ENCODE data around the gene PRKCH. TPM values are rescaled to one million over a fixed set of nuclear protein-coding genes. Genes with fewer than 3 reads are reported as not detected.

Gene PRKCH
- total RNA-seq, 2 experiments from 2014 or later = 109 to 145 TPM

DNA sequence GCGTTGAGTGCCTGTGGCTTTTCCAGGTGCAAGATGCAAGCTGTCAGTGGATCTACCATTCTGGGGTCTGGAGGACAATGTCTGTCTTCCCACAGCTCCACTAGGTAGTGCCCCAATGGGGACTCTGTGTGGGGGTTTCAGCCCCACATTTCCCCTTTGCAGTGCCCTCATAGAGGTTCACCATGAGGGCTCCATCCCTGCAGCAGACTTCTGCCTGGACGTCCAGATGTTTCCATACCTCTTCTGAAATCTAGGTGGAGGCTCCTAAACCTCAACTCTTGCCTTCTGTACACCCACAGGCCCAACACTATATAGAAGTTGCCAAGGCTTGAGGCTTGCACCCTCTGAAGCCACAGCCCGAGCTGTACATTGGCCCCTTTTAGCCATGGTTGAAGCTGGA, 52.9 kb downstream of the PRKCH start:
- ChIA-PET POLR2A (no interaction called here), CTCF (interaction anchor here (1.0 kb wide), 1 partner anchor 47 kb away, joined by 3 read pairs; no protein-coding TSS in a partner anchor)
- Mint-ChIP-seq H3K9me3 (ENCODE audit: low read depth) (peaks cover 31% of the 10 kb centered on the region), H3K27me3 (no peaks in the 10 kb centered on the region), H3K27ac (no peak overlapping the region), H3K4me1 (peaks cover 45% of the 10 kb centered on the region), H3K36me3 (ENCODE audit: low read depth) (peaks cover 71% of the 10 kb centered on the region), H3K4me3 (no peak overlapping the region)
- DNase-seq = peak; percentile 43
- intact Hi-C loops (cut with DNase I, micrococcal nuclease) = no loop called here
- no peak for ATAC-seq

DNA sequence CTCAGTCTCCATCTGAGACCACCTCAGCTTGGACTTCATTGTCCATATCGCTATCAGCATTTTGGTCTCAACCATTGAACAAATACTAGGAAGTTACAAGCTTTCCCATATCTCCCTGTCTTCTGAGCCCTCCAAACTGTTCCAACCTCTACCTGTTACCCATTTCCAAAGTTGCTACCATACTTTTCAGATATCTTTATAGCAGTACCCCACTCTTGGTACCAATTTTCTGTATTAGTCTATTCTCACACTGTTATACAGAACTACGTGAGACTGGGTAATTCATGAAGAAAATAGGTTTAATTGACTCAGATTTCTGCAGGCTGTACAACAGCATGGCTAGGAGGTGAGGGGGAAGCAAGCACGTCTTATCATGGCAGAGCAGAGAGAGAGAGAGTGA, 53.8 kb downstream of the PRKCH start:
- no peak for ATAC-seq
- intact Hi-C loops (cut with DNase I, micrococcal nuclease) = no loop called here
- Mint-ChIP-seq H3K9me3 (ENCODE audit: low read depth) (peaks cover 31% of the 10 kb centered on the region), H3K27me3 (no peaks in the 10 kb centered on the region), H3K36me3 (ENCODE audit: low read depth) (peaks cover 70% of the 10 kb centered on the region), H3K4me1 (peaks cover 42% of the 10 kb centered on the region), H3K27ac (peak overlapping the region; percentile 70), H3K4me3 (no peak overlapping the region)
- POLR2A ChIA-PET = no interaction called here
- CTCF ChIA-PET = no interaction called here
- DNase-seq = no peak

DNA sequence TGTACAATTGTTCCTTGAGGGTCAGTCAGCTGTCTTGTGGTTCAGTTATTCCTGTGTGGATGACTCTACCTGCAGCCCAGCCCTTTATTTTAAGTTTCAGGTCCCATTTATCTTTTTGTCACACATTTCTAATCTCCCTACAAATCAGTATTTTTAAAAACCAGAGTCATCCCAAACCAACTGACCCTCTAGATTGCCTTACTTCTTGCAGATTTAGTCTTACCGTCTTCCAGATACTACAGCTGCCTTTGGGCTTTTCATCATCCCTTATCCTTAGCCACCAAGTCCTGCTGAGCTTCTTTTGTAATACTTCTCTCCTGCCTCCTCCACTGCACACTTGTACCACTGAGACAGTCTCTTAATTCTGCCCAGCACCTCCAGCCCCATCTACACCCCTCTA, 54.9 kb downstream of the PRKCH start:
- H3K36me3 Mint-ChIP-seq (ENCODE audit: low read depth) = peaks cover 69% of the 10 kb centered on the region
- ChIA-PET CTCF (interaction anchor here (0.6 to 1.0 kb wide), 5 partner anchors 9 to 1220 kb away, joined by 3 read pairs; no protein-coding TSS in a partner anchor), POLR2A (interaction anchor here (0.5 to 0.9 kb wide), 3 partner anchors 24 to 38 kb away, joined by 3 to 6 read pairs (median 3); no protein-coding TSS in a partner anchor)
- peaks cover 32% of the 10 kb centered on the region for H3K4me1 Mint-ChIP-seq
- peaks cover 31% of the 10 kb centered on the region for H3K9me3 Mint-ChIP-seq (ENCODE audit: low read depth)
- no peak overlapping the region for H3K4me3 Mint-ChIP-seq
- peak overlapping the region; percentile 58 for H3K27ac Mint-ChIP-seq
- intact Hi-C loops (cut with DNase I, micrococcal nuclease) = no loop called here
- no peak for DNase-seq
- no peak for ATAC-seq
- H3K27me3 Mint-ChIP-seq = no peaks in the 10 kb centered on the region

DNA sequence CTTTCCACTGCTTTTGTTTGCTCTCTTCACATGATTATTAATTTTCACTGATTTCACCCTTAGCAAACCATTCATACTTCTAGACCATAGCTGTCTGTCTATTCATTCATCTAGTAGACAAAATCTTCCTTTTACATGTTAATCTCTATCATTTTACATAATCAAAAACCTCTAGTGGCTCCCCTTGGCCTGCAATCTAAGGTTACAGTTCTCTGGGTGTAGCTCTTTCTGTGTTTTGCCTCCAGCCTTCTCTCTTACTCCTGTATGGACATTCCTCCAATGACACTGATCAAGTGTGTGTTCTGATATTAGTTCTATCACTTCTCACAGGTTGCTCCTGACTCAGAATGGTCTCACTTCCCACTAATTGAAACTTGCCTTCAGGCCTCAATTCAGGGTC, 56.4 kb downstream of the PRKCH start:
- H3K4me3 Mint-ChIP-seq = no peak overlapping the region
- H3K36me3 Mint-ChIP-seq (ENCODE audit: low read depth) = peaks cover 59% of the 10 kb centered on the region

DNA sequence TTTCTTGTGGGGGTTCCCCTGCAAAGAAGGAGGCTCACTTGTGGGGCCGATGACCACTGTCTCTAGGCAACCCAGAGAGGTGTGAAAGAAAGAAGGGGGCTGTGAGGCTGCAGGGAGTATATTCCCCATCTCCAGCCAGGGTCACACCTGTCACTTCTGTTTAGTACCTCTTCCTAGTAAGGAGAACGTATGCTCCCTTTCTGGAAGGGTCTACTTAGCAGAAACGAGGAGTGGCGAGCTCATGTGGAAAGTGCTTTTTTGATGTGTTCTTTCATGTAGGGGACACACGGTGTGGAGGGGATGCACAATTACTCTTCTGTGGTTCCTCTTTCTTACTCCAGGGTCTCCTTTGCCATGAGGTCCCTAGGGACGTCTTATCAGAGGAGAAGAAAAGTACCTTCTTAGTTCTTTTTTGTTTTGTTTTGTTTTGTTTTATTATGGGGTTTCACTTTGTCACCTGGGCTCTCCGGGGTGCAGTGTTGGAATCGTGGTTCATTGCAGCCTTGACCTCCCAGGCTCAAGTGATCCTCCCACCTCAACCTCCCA, 58.3 kb downstream of the PRKCH start:
- ATAC-seq = peak; percentile 23
- H3K4me1 Mint-ChIP-seq = peaks cover 9% of the 10 kb centered on the region
- H3K4me3 Mint-ChIP-seq = peak overlapping the region; percentile 20
- H3K27me3 Mint-ChIP-seq = no peaks in the 10 kb centered on the region
- CTCF ChIA-PET = interaction anchor here (1.1 to 1.5 kb wide), 4 partner anchors 11 to 33 kb away, joined by 3 to 4 read pairs (median 3); no protein-coding TSS in a partner anchor
- peak overlapping the region; percentile 70 for H3K27ac Mint-ChIP-seq
- peaks cover 40% of the 10 kb centered on the region for H3K36me3 Mint-ChIP-seq (ENCODE audit: low read depth)
- H3K9me3 Mint-ChIP-seq (ENCODE audit: low read depth) = peaks cover 15% of the 10 kb centered on the region
- intact Hi-C loops (cut with DNase I, micrococcal nuclease) = no loop called here
- no peak for DNase-seq
- POLR2A ChIA-PET = no interaction called here

More for the DNA sequence above, 56.4 kb downstream of the PRKCH start:
- CTCF ChIA-PET = interaction anchor here (0.6 to 1.4 kb wide), 6 partner anchors 11 to 53 kb away, joined by 3 to 4 read pairs (median 3); no protein-coding TSS in a partner anchor
- DNase-seq (no peak), ATAC-seq (peak; percentile 10)
- peaks cover 28% of the 10 kb centered on the region for H3K9me3 Mint-ChIP-seq (ENCODE audit: low read depth)
- no peaks in the 10 kb centered on the region for H3K27me3 Mint-ChIP-seq
- POLR2A ChIA-PET = interaction anchor here (0.6 to 1.4 kb wide), 3 partner anchors 8 to 44 kb away, joined by 3 to 10 read pairs (median 3); no protein-coding TSS in a partner anchor
- H3K4me1 Mint-ChIP-seq = peaks cover 18% of the 10 kb centered on the region
- intact Hi-C loops (cut with DNase I, micrococcal nuclease) = no loop called here
- H3K27ac Mint-ChIP-seq = peak overlapping the region; percentile 79

DNA sequence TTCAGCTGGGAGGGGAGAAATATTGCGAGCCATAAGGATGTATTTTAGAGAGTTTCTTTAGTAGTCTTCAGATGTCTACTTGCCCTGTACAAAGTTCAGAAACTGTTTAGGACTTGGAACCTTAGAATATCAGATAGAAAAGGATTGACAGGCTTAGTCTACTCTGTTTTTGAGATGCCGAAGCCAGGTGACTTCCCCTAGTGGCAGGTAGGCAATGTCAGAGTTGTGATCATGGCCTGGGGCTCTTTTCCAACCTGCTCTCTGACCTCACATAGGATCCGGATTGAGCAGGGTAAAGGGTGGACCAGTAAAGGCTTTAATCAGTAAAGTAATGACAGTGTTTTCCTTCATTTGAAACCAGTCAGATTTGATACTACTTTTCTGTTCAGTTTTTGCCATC, 59.6 kb downstream of the PRKCH start:
- Mint-ChIP-seq H3K4me3 (no peak overlapping the region), H3K9me3 (ENCODE audit: low read depth) (peaks cover 6% of the 10 kb centered on the region), H3K36me3 (ENCODE audit: low read depth) (peaks cover 29% of the 10 kb centered on the region), H3K27ac (peak overlapping the region; percentile 70), H3K4me1 (no peaks in the 10 kb centered on the region), H3K27me3 (no peaks in the 10 kb centered on the region)
- intact Hi-C loops (cut with DNase I, micrococcal nuclease) = no loop called here
- CTCF ChIA-PET = interaction anchor here (0.7 to 1.5 kb wide), 5 partner anchors 12 to 44 kb away, joined by 3 to 4 read pairs (median 3); no protein-coding TSS in a partner anchor
- DNase-seq (no peak), ATAC-seq (peak; percentile 30)
- POLR2A ChIA-PET = no interaction called here

DNA sequence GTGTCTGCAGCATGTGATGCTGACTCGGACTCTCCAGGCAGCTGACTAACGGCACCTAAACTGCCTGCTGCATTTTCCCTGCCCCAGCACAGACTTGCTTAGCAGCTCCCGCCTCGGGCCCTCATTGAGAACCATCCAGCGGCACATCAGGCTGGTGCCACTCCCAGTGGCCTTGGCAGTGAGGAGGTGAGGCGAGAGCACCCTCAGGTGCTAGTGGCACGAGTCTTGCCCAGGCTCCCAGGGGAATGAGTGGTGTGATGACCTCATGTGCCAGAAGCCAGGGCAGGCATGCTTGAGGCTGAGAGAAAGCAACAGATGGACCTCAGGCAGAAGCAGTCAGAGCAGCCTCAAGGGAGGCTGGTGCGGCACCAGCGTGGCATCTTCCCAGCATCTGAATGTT, 60.2 kb downstream of the PRKCH start:
- DNase-seq (peak; percentile 38), ATAC-seq (no peak)
- intact Hi-C loops (cut with DNase I, micrococcal nuclease) = no loop called here
- H3K36me3 Mint-ChIP-seq (ENCODE audit: low read depth) = peaks cover 23% of the 10 kb centered on the region
- ChIA-PET POLR2A (no interaction called here), CTCF (interaction anchor here (1.2 to 2.4 kb wide), 3 partner anchors 19 to 34 kb away, joined by 3 to 11 read pairs (median 4); no protein-coding TSS in a partner anchor)
- H3K27ac Mint-ChIP-seq = peak overlapping the region; percentile 70
- H3K4me3 Mint-ChIP-seq = no peak overlapping the region
- peaks cover under 1% of the 10 kb centered on the region for H3K9me3 Mint-ChIP-seq (ENCODE audit: low read depth)
- no peaks in the 10 kb centered on the region for H3K27me3 Mint-ChIP-seq
- no peaks in the 10 kb centered on the region for H3K4me1 Mint-ChIP-seq

DNA sequence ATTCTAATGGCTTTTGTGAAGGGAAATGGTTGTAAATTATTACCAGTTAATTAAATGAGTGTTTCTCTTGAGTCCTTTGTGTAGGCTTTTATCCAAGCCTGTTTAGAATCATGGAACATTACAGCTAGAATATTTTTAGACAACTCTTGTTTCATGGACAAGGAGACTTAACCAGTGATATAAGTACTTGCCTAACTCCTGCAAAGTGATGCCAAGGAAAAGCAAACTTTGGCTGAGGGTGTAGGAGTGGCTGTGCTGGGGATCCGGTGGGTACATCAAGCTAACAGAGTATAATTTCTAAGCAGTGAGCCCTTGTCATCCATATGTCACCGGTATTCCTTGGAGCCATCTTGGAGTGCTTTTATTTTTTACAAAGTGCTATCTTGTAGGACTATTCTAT, 61.5 kb downstream of the PRKCH start:
- intact Hi-C loops (cut with DNase I, micrococcal nuclease) = no loop called here
- ChIA-PET POLR2A (interaction anchor here (0.5 kb wide), 1 partner anchor 44 kb away, joined by 3 read pairs; no protein-coding TSS in a partner anchor), CTCF (interaction anchor here (0.6 to 2.4 kb wide), 4 partner anchors 13 to 153 kb away, joined by 3 to 11 read pairs (median 4); no protein-coding TSS in a partner anchor)
- Mint-ChIP-seq H3K4me3 (no peak overlapping the region), H3K27me3 (no peaks in the 10 kb centered on the region), H3K9me3 (ENCODE audit: low read depth) (no peaks in the 10 kb centered on the region), H3K4me1 (no peaks in the 10 kb centered on the region), H3K27ac (peak overlapping the region; percentile 25), H3K36me3 (ENCODE audit: low read depth) (peaks cover 14% of the 10 kb centered on the region)
- DNase-seq = no peak
- no peak for ATAC-seq

DNA sequence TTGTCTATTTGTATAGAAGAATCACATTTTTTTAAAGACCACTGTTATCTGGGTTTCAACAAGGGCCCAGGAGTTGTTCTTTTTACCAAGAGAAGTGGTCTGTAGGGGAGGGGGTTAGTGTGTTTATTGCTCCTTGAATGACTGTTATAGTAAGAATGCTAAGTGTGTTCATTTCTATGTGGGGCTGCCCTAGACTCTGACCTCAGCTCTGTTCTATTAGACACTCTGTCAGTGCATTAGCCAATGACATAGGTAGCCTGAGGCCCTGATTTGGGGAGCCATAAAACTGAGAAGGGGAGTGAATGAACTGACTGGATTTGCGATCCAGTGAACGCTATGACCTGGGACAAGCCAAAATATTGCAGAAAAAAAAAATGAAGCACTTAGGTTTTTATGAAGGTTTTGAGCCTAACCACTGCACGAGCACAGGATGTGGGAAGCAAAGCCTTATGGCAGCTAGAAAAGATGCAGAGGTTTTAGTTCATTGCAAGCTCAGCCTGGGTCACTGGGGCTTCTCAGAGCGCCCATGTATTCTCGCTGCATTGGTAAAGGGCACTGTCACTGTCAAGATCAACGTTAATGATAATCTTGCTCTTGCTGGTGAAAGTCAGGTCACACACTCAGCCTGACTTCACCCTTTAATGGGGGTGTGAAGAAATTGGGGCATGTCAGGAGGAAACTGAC, 63.8 kb downstream of the PRKCH start:
- intact Hi-C loops (cut with DNase I, micrococcal nuclease) = loop anchor here (2.0 to 5.0 kb wide), 4 partner anchors 14 to 277 kb away; no protein-coding TSS in a partner anchor
- Mint-ChIP-seq H3K36me3 (ENCODE audit: low read depth) (peaks cover 6% of the 10 kb centered on the region), H3K4me3 (no peak overlapping the region), H3K27me3 (no peaks in the 10 kb centered on the region), H3K4me1 (no peaks in the 10 kb centered on the region), H3K9me3 (ENCODE audit: low read depth) (no peaks in the 10 kb centered on the region), H3K27ac (no peak overlapping the region)
- DNase-seq (peak; percentile 68), ATAC-seq (peak; percentile 25)
- POLR2A ChIA-PET = interaction anchor here (1.0 kb wide), 1 partner anchor 8 kb away, joined by 3 read pairs; no protein-coding TSS in a partner anchor
- CTCF ChIA-PET = interaction anchor here (0.6 to 1.5 kb wide), 4 partner anchors 9 to 41 kb away, joined by 3 to 6 read pairs (median 4); no protein-coding TSS in a partner anchor

DNA sequence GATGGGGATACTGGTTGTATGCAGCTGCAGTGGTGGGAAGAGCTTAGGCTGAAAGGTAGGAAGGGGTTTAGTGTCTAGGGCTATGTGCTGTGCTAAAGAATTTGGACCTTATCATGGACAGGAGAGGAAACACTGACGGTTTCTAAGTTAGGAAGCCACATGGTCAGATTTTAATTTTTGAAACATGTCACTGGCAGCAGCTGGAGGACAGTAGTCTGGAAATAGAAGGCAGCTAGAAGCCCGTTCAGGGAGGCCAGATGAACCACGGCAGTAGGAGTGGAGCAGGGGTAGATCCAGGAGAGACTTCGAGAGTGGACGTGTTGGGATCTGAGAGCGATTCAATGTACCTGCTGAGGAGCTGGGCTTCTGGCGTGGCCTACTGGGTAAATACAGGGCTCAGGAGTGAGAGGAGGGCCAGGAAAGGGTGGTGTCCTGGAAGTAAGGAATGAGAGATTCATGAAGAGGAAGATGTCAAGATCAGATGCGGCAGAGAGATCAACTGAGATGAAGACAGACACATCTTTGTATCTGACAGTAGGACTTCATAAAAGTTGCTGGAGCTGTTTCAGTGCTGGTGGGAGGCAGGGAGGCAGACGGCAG, 64.9 kb downstream of the PRKCH start:
- intact Hi-C loops (cut with DNase I, micrococcal nuclease) = loop anchor here (5.0 kb wide), 3 partner anchors 66 to 276 kb away; no protein-coding TSS in a partner anchor
- peaks cover 8% of the 10 kb centered on the region for H3K36me3 Mint-ChIP-seq (ENCODE audit: low read depth)
- POLR2A ChIA-PET = interaction anchor here (1.0 kb wide), 2 partner anchors 9 to 45 kb away, joined by 3 read pairs; no protein-coding TSS in a partner anchor

DNA sequence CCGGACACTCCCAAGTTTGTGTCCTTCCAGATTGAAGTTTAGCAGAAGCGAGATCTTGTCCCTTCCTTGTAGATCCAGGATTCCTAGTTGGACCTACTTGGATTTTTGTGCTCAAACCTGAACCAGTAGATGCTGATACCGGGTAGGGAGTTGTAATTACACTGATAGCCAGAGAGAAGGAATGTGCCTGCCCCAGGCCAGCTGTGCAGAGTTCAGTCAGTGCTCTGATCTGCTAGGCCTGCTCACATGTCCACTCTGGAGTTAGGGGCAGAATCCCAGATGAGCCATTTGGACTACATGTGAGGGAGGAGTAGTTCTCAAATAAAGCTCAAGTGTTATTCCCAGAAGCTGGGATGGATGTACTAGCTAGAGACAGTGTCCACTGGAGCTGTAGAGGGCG, 65.7 kb downstream of the PRKCH start:
- Mint-ChIP-seq H3K4me3 (no peak overlapping the region), H3K9me3 (ENCODE audit: low read depth) (no peaks in the 10 kb centered on the region), H3K4me1 (no peaks in the 10 kb centered on the region), H3K36me3 (ENCODE audit: low read depth) (peaks cover 14% of the 10 kb centered on the region), H3K27ac (no peak overlapping the region), H3K27me3 (no peaks in the 10 kb centered on the region)
- ATAC-seq (no peak), DNase-seq (no peak)
- intact Hi-C loops (cut with DNase I, micrococcal nuclease) = loop anchor here (5.0 kb wide), 3 partner anchors 65 to 275 kb away; no protein-coding TSS in a partner anchor
- ChIA-PET POLR2A (interaction anchor here (0.5 to 1.1 kb wide), 4 partner anchors 18 to 68 kb away, joined by 3 to 9 read pairs (median 3); no protein-coding TSS in a partner anchor), CTCF (interaction anchor here (0.7 to 1.5 kb wide), 7 partner anchors 14 to 63 kb away, joined by 3 to 6 read pairs (median 3); no protein-coding TSS in a partner anchor)

More for the DNA sequence above, 64.9 kb downstream of the PRKCH start:
- Mint-ChIP-seq H3K27me3 (no peaks in the 10 kb centered on the region), H3K27ac (no peak overlapping the region), H3K4me3 (no peak overlapping the region), H3K9me3 (ENCODE audit: low read depth) (no peaks in the 10 kb centered on the region), H3K4me1 (no peaks in the 10 kb centered on the region)
- CTCF ChIA-PET = interaction anchor here (0.7 to 1.5 kb wide), 8 partner anchors 15 to 106 kb away, joined by 3 to 6 read pairs (median 4); partner anchors contain the start of gene TMEM30B
- DNase-seq (no peak), ATAC-seq (no peak)

Measured in activated CD4-positive, alpha-beta T cell treated with anti-CD3 and anti-CD28 coated beads for 36 hours (primary cell).